Mesendoderm (in vitro differentiated cells): ENCODE measurements around the gene SMURF1.

ENCODE experiments used
- DNase-seq: peaks from one replicate; pipeline ENCODE4 v3.0.0; 2013
- H2AK5ac ChIP-seq: 2 replicates; pipeline ENCODE4 v1.6.1; 2013; ENCODE audit warnings: low read length, inconsistent platforms
- H2BK120ac ChIP-seq: 2 replicates; pipeline ENCODE4 v1.6.1; 2013; ENCODE audit warnings: low read depth, mild to moderate bottlenecking, low read length, moderate library complexity, mixed read lengths
- H2BK15ac ChIP-seq: replicated peaks from 2 replicates; pipeline ENCODE4 v1.6.1; 2013; ENCODE audit warnings: low read depth, mild to moderate bottlenecking, moderate library complexity
- H2BK5ac ChIP-seq: 2 replicates; pipeline ENCODE4 v1.6.1; 2013; ENCODE audit warnings: low read length, inconsistent platforms
- H3K18ac ChIP-seq: 2 replicates; pipeline ENCODE4 v1.6.1; 2013; ENCODE audit warnings: mild to moderate bottlenecking, low read length, mixed read lengths
- H3K23ac ChIP-seq: one replicate; pipeline ENCODE4 v1.6.1; 2013; ENCODE audit warnings: low read length
- H3K27ac ChIP-seq: 2 replicates; pipeline ENCODE4 v1.5.1; 2013; ENCODE audit warnings: low read depth, mild to moderate bottlenecking, inconsistent platforms, low read length, moderate library complexity
- H3K27me3 ChIP-seq: 2 replicates; pipeline ENCODE4 v1.6.1; 2013; ENCODE audit warnings: low read length, control low read depth, mild to moderate bottlenecking, inconsistent platforms; ENCODE audit not compliant: insufficient read depth, poor library complexity
- H3K36me3 ChIP-seq: 2 replicates; pipeline ENCODE4 v1.6.1; 2013; ENCODE audit warnings: low read length, inconsistent platforms; ENCODE audit not compliant: control insufficient read depth, insufficient read depth
- H3K4ac ChIP-seq: one replicate; pipeline ENCODE4 v1.6.1; 2013; ENCODE audit warnings: low read depth, mild to moderate bottlenecking, low read length, moderate library complexity
- H3K4me1 ChIP-seq: 2 replicates; pipeline ENCODE4 v1.6.1; 2013; ENCODE audit warnings: low read depth, low read length, inconsistent platforms; ENCODE audit not compliant: control insufficient read depth
- H3K4me2 ChIP-seq: 2 replicates; pipeline ENCODE4 v1.6.1; 2013; ENCODE audit warnings: low read length
- H3K4me3 ChIP-seq: 2 replicates; pipeline ENCODE4 v1.5.1; 2013; ENCODE audit warnings: mild to moderate bottlenecking, low read length
- H3K56ac ChIP-seq: one replicate; pipeline ENCODE4 v1.6.1; 2013; ENCODE audit warnings: low read length
- H3K79me1 ChIP-seq: 2 replicates; pipeline ENCODE4 v1.6.1; 2013; ENCODE audit warnings: low read length, inconsistent platforms
- H3K79me2 ChIP-seq: 2 replicates; pipeline ENCODE4 v1.6.1; 2013; ENCODE audit warnings: mild to moderate bottlenecking, low read length; ENCODE audit not compliant: control insufficient read depth, insufficient read depth
- H3K9ac ChIP-seq: 2 replicates; pipeline ENCODE4 v1.6.1; 2013; ENCODE audit warnings: low read length, inconsistent platforms
- H4K5ac ChIP-seq: one replicate; pipeline ENCODE4 v1.6.1; 2013; ENCODE audit warnings: low read length
- H4K8ac ChIP-seq: one replicate; pipeline ENCODE4 v1.6.1; 2013; ENCODE audit warnings: low read depth, mild to moderate bottlenecking, control low read depth, low read length, moderate library complexity
- whole genome bisulfite sequencing: extraction: QIAGEN DNeasy Blood & Tissue Kit; methylation state at CpG from one replicate; pipeline ENCODE4 v1.1.7; 2013; ENCODE audit warnings: low lambda C conversion rate, missing lambda C conversion rate; ENCODE audit not compliant: insufficient coverage; ENCODE audit errors: extremely low coverage; 5-methylcytosine and 5-hydroxymethylcytosine counted together

SMURF1 gene

DNA sequence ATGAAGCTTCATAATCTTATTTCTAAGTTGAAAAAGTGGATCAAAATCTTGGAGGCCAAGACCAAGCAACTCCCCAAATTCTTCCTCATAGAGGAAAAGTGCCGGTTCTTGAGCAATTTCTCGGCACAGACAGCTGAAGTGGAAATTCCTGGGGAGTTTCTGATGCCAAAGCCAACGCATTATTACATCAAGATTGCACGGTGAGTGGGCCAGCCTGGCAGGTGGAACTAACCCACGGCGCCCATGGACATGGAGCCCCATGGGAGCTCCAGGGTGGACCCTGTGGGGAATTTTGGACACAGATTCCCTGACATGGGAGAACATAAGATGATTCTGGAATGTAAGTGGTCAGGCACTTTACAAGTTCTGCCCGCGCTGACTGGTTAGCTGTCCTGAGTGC, 139.7 kb downstream of the SMURF1 start:
- no peak overlapping the region for H3K18ac ChIP-seq
- H4K8ac ChIP-seq = no peak overlapping the region
- H3K23ac ChIP-seq = no peak overlapping the region
- WGBS = no CpG with 5 or more reads among the region's 8 CpGs
- H3K56ac ChIP-seq = no peak overlapping the region
- H3K4me3 ChIP-seq = no peak overlapping the region
- peaks cover 18% of the 10 kb centered on the region for H3K36me3 ChIP-seq
- no peaks in the 10 kb centered on the region for H3K79me2 ChIP-seq
- no peak overlapping the region for H2BK120ac ChIP-seq
- H2AK5ac ChIP-seq = no peak overlapping the region
- H3K79me1 ChIP-seq = no peaks in the 10 kb centered on the region
- H3K9ac ChIP-seq = no peak overlapping the region
- no peak overlapping the region for H3K27ac ChIP-seq
- H3K4ac ChIP-seq = no peak overlapping the region
- H2BK5ac ChIP-seq = no peak overlapping the region
- H3K4me2 ChIP-seq = no peak overlapping the region
- no peaks in the 10 kb centered on the region for H3K4me1 ChIP-seq
- H4K5ac ChIP-seq = no peak overlapping the region
- no peak overlapping the region for H2BK15ac ChIP-seq
- DNase-seq = no peak
- H3K27me3 ChIP-seq = no peaks in the 10 kb centered on the region

DNA sequence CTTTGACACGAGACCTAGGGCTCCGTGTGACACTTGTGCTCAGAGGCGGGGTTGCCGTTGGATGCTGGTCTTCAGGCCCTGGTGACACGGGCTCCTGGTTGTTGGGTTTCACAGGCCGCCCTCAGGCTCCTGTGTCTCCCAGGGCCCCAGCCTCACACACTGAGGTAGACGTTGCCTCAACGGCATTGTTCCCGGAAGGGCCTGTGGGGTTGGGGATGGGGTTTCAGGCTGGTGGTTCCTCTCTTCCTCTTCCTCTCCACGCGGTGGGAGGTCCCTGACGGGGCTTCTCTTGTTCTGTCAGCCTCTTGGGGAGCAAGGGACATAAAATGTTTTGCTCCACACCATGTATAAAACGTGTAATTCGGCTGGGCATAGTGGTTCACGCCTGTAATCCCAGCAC, 140.5 kb downstream of the SMURF1 start:
- H3K4me1 ChIP-seq = no peaks in the 10 kb centered on the region

DNA sequence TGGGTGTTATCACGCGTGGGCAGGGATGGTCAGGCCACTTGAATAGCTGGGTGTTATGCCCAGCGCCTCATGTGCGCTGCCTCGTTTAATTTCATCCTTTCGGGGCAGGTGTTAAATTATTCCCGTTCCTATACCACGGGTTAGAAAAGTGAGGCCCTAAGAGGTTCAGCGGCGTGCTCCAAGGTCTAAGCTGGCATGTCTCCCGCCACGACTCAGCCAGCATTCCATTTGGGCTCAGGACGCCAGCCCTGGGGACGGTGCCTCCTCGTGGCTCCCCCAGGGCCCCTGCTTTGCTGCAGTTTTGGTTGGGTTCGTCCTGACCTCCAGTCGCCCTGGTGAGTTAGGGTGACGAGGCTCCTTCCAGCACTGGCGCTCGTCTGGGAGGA, 141.1 kb downstream of the SMURF1 start:
- H3K4me2 ChIP-seq = no peak overlapping the region
- no peak for DNase-seq
- no peak overlapping the region for H3K27ac ChIP-seq
- no CpG with 5 or more reads among the region's 20 CpGs for WGBS
- no peak overlapping the region for H4K5ac ChIP-seq
- H3K4ac ChIP-seq = no peak overlapping the region
- H3K23ac ChIP-seq = no peak overlapping the region
- no peaks in the 10 kb centered on the region for H3K79me2 ChIP-seq
- no peak overlapping the region for H2AK5ac ChIP-seq
- H3K9ac ChIP-seq = no peak overlapping the region
- no peak overlapping the region for H3K4me3 ChIP-seq
- no peaks in the 10 kb centered on the region for H3K27me3 ChIP-seq
- H2BK120ac ChIP-seq = no peak overlapping the region
- no peak overlapping the region for H4K8ac ChIP-seq
- no peak overlapping the region for H2BK15ac ChIP-seq
- H2BK5ac ChIP-seq = no peak overlapping the region
- no peaks in the 10 kb centered on the region for H3K79me1 ChIP-seq
- no peak overlapping the region for H3K56ac ChIP-seq
- no peaks in the 10 kb centered on the region for H3K4me1 ChIP-seq
- H3K36me3 ChIP-seq = peaks cover 16% of the 10 kb centered on the region
- H3K18ac ChIP-seq = no peak overlapping the region

More for the DNA sequence above, 140.5 kb downstream of the SMURF1 start:
- no peak overlapping the region for H2BK5ac ChIP-seq
- H3K79me2 ChIP-seq = no peaks in the 10 kb centered on the region
- H3K79me1 ChIP-seq = no peaks in the 10 kb centered on the region
- no peak overlapping the region for H2BK120ac ChIP-seq
- H2BK15ac ChIP-seq = no peak overlapping the region
- H3K18ac ChIP-seq = no peak overlapping the region
- no peaks in the 10 kb centered on the region for H3K27me3 ChIP-seq
- no peak overlapping the region for H3K9ac ChIP-seq
- no peak overlapping the region for H3K4ac ChIP-seq
- H3K4me3 ChIP-seq = no peak overlapping the region
- no peak overlapping the region for H4K5ac ChIP-seq
- H3K56ac ChIP-seq = no peak overlapping the region
- DNase-seq = no peak
- H3K36me3 ChIP-seq = peaks cover 19% of the 10 kb centered on the region
- WGBS = no CpG with 5 or more reads among the region's 15 CpGs
- H3K4me2 ChIP-seq = no peak overlapping the region
- H4K8ac ChIP-seq = no peak overlapping the region
- H3K27ac ChIP-seq = no peak overlapping the region
- H3K23ac ChIP-seq = no peak overlapping the region
- H2AK5ac ChIP-seq = no peak overlapping the region

DNA sequence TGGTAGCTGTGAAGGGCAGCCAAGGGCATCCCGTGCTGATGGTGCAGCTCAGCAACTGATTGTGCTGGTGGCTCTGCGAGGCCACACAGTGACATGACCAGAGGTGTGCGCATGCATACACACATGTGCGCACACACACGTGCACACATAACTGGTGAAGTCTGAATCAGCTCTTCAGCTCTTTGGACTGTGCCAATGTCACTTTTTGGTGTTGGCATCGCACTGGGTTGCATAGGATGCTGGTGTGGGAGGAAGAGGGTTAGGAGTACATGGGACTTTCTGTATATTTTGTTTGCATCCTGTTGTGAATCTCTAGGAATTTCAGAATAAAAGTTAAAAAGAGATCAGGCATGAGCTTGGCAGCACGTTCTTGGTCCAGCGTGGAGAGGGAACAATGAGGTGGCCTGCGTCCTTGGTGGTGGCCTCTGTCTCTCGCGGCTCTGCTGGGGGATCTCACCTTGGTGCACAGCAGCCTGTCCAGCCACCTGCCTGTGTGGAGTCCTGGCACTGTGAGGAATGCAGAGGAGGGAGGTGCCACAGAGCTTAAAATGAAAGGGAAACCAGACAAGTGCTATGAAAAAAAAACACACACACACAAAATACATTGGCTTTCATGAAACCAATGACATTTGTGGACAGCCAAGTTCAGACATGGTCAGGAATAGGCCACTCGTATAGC, 141.6 kb downstream of the SMURF1 start:
- no peak overlapping the region for H4K5ac ChIP-seq
- no peak overlapping the region for H3K23ac ChIP-seq
- no peak overlapping the region for H3K56ac ChIP-seq
- no peak for DNase-seq
- H2BK5ac ChIP-seq = no peak overlapping the region
- no CpG with 5 or more reads among the region's 12 CpGs for WGBS
- peaks cover 16% of the 10 kb centered on the region for H3K36me3 ChIP-seq
- no peak overlapping the region for H3K27ac ChIP-seq
- no peak overlapping the region for H3K4me2 ChIP-seq
- H3K4me1 ChIP-seq = no peaks in the 10 kb centered on the region
- H4K8ac ChIP-seq = no peak overlapping the region
- no peak overlapping the region for H3K4ac ChIP-seq
- H3K79me1 ChIP-seq = no peaks in the 10 kb centered on the region
- no peak overlapping the region for H3K18ac ChIP-seq
- H3K9ac ChIP-seq = no peak overlapping the region
- no peaks in the 10 kb centered on the region for H3K79me2 ChIP-seq
- no peak overlapping the region for H2BK120ac ChIP-seq
- H2BK15ac ChIP-seq = no peak overlapping the region
- no peaks in the 10 kb centered on the region for H3K27me3 ChIP-seq
- no peak overlapping the region for H3K4me3 ChIP-seq
- H2AK5ac ChIP-seq = no peak overlapping the region

- Histone ChIP-seq H3K4me2 (no peak overlapping the region), H3K79me1 (no peaks in the 10 kb centered on the region), H2BK120ac (no peak overlapping the region), H4K5ac (no peak overlapping the region), H3K23ac (no peak overlapping the region), H2BK5ac (no peak overlapping the region), H3K18ac (no peak overlapping the region), H4K8ac (no peak overlapping the region), H3K36me3 (peaks cover 14% of the 10 kb centered on the region), H3K79me2 (no peaks in the 10 kb centered on the region), H3K4me1 (no peaks in the 10 kb centered on the region), H3K27ac (no peak overlapping the region), H2AK5ac (no peak overlapping the region), H2BK15ac (no peak overlapping the region), H3K56ac (no peak overlapping the region), H3K27me3 (no peaks in the 10 kb centered on the region), H3K4ac (no peak overlapping the region), H3K9ac (no peak overlapping the region), H3K4me3 (no peak overlapping the region)
- no CpG with 5 or more reads among the region's 10 CpGs for WGBS
- no peak for DNase-seq
Measured at GRCh38 chr7:99001482-99002147, 142.3 kb downstream of the SMURF1 start.
